ENCODE measurements around the gene RAB39B. TPM values are rescaled to one million over a fixed set of nuclear protein-coding genes. Genes with fewer than 3 reads are reported as not detected.
"Not testable (repeated sequence)": the region's sequence is repeated elsewhere in the genome, so short reads cannot be mapped to it uniquely, and the experiment has no call there.

The RAB39B gene
- total and polyA plus RNA-seq, 10 of the 15 experiments (the other 5 are each of a cell fraction or from before 2014, with no cell fraction given) = 1.6 to 8.6 (median 6.7) TPM

DNA sequence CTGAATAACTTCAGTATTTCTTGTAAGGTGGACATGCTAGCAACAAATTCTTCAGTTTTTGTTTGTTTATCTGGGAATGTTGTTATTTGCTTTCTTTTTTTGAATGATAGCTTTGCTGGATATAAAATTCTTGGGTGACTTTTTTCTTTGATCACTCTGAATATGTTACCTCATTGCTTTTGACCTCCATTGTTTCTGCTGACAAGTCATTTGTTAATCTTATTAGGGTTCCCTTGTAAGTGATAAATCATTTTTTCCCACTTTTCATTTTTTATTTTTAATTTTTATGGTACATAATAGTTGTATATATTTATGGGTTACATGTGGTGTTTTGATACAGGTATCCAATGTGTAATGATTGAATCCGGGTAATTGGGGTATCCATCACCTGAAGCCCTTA lies 6.7 kb upstream of the RAB39B start:
- 0% methylated on average over 1 of the region's 1 CpG for WGBS (ENCODE audit: insufficient coverage, insufficient replicate concordance, low lambda C conversion rate, missing lambda C conversion rate)
- SMC1A ChIA-PET (ENCODE audit: uncharacterized antibody, unreplicated experiment) = no interaction called here
- DNase-seq (ENCODE audit: low read depth, low spot score) (no peak), ATAC-seq (no peak), FAIRE-seq (no peak)
- in situ Hi-C loops (cut with MboI) = no loop called here
- POLR2A ChIA-PET = no interaction called here
- H4K20me1 ChIP-seq (ENCODE audit: control insufficient read depth, insufficient read depth) = no peaks in the 10 kb centered on the region
- CTCF ChIA-PET = no interaction called here
- H3K9me3 ChIP-seq (replicated peaks; ENCODE audit: control insufficient read depth, insufficient read depth, low read length) = no peaks in the 10 kb centered on the region
- intact Hi-C loops (cut with micrococcal nuclease; ENCODE audit: unreplicated experiment) = no loop called here
- no peak overlapping the region for H2AFZ ChIP-seq (ENCODE audit: control insufficient read depth, low read depth, low read length)
- RAD21 ChIA-PET (ENCODE audit: unreplicated experiment) = no interaction called here
- H3K27ac ChIP-seq (ENCODE audit: control insufficient read depth, insufficient read depth) = no peak overlapping the region
- no peaks in the 10 kb centered on the region for H3K36me3 ChIP-seq (ENCODE audit: control insufficient read depth in 2 of 2, insufficient read depth in 2 of 2, low read length in 1 of 2)
- TF ChIP-seq E2F8 (IDR thresholded peaks at IDR 0.05; ENCODE audit: low read depth, partially characterized antibody) = no peak
- TF ChIP-seq RAD51 (IDR thresholded peaks at IDR 0.05) = no peak
- TF ChIP-seq, protein P1, sequence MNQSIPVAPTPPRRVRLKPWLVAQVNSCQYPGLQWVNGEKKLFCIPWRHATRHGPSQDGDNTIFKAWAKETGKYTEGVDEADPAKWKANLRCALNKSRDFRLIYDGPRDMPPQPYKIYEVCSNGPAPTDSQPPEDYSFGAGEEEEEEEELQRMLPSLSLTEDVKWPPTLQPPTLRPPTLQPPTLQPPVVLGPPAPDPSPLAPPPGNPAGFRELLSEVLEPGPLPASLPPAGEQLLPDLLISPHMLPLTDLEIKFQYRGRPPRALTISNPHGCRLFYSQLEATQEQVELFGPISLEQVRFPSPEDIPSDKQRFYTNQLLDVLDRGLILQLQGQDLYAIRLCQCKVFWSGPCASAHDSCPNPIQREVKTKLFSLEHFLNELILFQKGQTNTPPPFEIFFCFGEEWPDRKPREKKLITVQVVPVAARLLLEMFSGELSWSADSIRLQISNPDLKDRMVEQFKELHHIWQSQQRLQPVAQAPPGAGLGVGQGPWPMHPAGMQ (IDR thresholded peaks at IDR 0.05; ENCODE audit: borderline replicate concordance) = no peak
- TF ChIP-seq ELK1 (IDR thresholded peaks at IDR 0.05; ENCODE audit: low read depth, low read length) = no peak
- no peak for TF ChIP-seq SUPT20H (IDR thresholded peaks at IDR 0.05; ENCODE audit: borderline replicate concordance, control insufficient read depth, low read depth, low read length)
- TF ChIP-seq NR2C2 (IDR thresholded peaks at IDR 0.05; ENCODE audit: borderline replicate concordance, control insufficient read depth, insufficient read length, low read depth) = no peak
- TF ChIP-seq EP300 (IDR thresholded peaks at IDR 0.05; ENCODE audit: borderline replicate concordance in 1 of 2, control insufficient read depth in 1 of 2, low read depth in 2 of 2, low read length in 2 of 2) = no peak
- TF ChIP-seq JUNB (IDR thresholded peaks at IDR 0.05) = no peak
- no peak for TF ChIP-seq YY1 (IDR thresholded peaks at IDR 0.05; ENCODE audit: low read depth, low read length)
- TF ChIP-seq ETV6 (conservative IDR thresholded peaks at IDR 0.05 in 1 of 2, IDR thresholded peaks at IDR 0.05 in 1 of 2; ENCODE audit: borderline replicate concordance in 1 of 2, low read depth in 1 of 2) = no peak
- no peak overlapping the region for H3K9ac ChIP-seq (ENCODE audit: control insufficient read depth, insufficient read depth, low read length)
- H3K27me3 ChIP-seq (replicated peaks in 1 of 2; ENCODE audit: control insufficient read depth in 2 of 2, insufficient read depth in 2 of 2, low read length in 1 of 2) = no peaks in the 10 kb centered on the region
- no peaks in the 10 kb centered on the region for H3K79me2 ChIP-seq (ENCODE audit: control insufficient read depth, insufficient read depth, low read length)
- BruUV-seq (replicated peaks) = no TSS peak
- H3K4me1 ChIP-seq (ENCODE audit: control insufficient read depth, insufficient read depth, low read length) = no peaks in the 10 kb centered on the region
- no peak overlapping the region for H3K4me3 ChIP-seq
- H3K4me2 ChIP-seq (ENCODE audit: control insufficient read depth, insufficient read depth) = no peak overlapping the region

DNA sequence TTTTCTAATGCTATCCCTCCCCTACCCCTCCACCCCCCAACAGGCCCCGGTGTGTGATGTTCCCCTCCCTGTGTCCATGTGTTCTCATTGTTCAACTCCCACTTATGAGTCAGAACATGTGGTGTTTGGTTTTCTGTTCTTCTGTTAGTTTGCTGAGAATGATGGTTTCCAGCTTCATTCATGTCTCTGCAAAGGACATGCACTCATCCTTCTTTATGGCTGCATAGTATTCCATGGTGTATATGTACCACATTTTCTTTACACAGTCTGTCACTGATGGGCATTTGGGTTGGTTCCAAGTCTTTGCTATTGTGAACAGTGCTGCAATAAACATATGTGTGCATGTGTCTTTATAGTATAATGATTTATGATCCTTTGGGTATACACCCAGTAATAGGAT lies 3.7 kb upstream of the RAB39B start:
- H3K27me3 ChIP-seq (replicated peaks in 1 of 2; ENCODE audit: control insufficient read depth in 2 of 2, insufficient read depth in 2 of 2, low read length in 1 of 2); H3K4me3 ChIP-seq; H3K4me1 ChIP-seq (ENCODE audit: control insufficient read depth, insufficient read depth, low read length); ATAC-seq; BruUV-seq (replicated peaks); H4K20me1 ChIP-seq (ENCODE audit: control insufficient read depth, insufficient read depth); H3K9ac ChIP-seq (ENCODE audit: control insufficient read depth, insufficient read depth, low read length); DNase-seq (ENCODE audit: low read depth, low spot score); SMC1A ChIA-PET (ENCODE audit: uncharacterized antibody, unreplicated experiment); RAD21 ChIA-PET (ENCODE audit: unreplicated experiment); H2AFZ ChIP-seq (ENCODE audit: control insufficient read depth, low read depth, low read length); CTCF ChIA-PET; intact Hi-C loops (cut with micrococcal nuclease; ENCODE audit: unreplicated experiment); H3K4me2 ChIP-seq (ENCODE audit: control insufficient read depth, insufficient read depth); H3K36me3 ChIP-seq (ENCODE audit: control insufficient read depth in 2 of 2, insufficient read depth in 2 of 2, low read length in 1 of 2); H3K27ac ChIP-seq (ENCODE audit: control insufficient read depth, insufficient read depth); FAIRE-seq; H3K9me3 ChIP-seq (replicated peaks; ENCODE audit: control insufficient read depth, insufficient read depth, low read length); POLR2A ChIA-PET: not testable (repeated sequence)
- WGBS (ENCODE audit: insufficient coverage, insufficient replicate concordance, low lambda C conversion rate, missing lambda C conversion rate) = no CpG with 5 or more reads among the region's 1 CpG
- in situ Hi-C loops (cut with MboI) = loop anchor here (5.0 kb wide), 1 partner anchor 51 kb away; the partner anchor contains the start of gene VBP1
- H3K79me2 ChIP-seq (ENCODE audit: control insufficient read depth, insufficient read depth, low read length) = peaks cover 11% of the 10 kb centered on the region

Data from GM12878 (cell line).